Stimulated activated CD4-positive, alpha-beta T cell treated with anti-CD3 and anti-CD28 coated beads, Interleukin-4, amount 100 ng/mL, for 48 hours (primary cell): ENCODE data around the gene EMC9.
A peak's percentile ranks its signal among the peaks of the same experiment; 100 is the strongest.

Experiments
- DNase-seq, 2 donors: peaks; one replicate each; pipeline ENCODE4 v3.0.0-alpha.2; 2020; ENCODE audit warnings: low read depth in 2 of 2

Gene EMC9

DNA sequence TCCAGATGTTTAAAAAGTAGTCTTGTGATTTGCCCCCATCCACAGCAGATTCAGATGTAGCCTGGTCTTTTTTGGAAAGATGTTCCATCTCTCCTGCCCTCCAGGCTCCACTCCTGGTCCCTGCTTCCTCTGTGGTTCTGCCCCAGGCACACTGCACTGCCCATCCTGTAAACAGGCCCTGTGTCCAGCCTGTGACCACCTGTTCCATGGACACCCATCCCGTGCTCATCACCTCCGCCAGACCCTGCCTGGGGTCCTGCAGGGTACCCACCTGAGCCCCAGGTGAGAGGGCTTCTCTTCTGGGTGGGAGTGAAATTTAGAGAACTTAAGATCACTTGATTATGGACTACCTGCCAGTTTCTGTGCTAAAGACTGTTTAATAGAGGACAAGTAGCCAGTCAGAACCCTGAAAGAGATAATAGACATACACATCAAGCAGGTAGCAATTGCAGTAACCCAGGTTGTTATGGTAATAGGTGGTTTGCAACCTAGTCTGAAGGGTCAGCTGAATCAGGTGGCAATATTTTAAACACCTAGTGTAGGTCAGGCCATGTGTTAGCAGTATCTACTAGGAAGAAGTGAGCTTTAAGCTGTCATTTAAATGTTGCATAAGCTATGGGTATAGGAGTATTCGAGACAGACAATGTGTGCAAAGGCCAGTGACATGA lies 8.0 kb upstream of the EMC9 start:
- DNase-seq, result no peak

DNA sequence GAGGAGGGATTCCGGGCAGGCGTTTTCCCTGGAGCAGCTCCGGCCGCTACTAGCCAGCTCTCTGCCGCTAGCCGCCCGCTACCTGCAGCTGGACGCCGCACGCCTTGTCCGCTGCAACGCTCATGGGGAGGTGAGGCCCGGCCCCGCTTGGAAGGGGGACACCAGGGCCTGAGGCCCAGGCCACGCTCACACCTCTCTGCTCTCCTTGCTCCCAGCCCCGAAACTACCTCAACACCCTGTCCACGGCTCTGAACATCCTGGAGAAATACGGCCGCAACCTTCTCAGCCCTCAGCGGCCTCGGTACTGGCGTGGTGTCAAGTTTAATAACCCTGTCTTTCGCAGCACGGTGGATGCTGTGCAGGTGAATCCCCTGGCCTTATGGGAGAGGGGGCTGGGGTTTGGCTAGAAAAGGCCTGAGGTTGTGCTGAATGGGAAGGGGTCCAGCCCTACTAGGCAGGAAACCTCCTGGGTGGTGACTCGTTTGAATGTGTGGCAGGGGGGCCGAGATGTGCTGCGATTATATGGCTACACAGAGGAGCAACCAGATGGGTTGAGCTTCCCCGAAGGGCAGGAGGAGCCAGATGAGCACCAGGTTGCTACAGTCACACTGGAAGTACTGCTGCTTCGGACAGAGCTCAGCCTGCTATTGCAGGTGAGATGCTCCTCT lies 6.5 kb upstream of the EMC9 start:
- no peak for DNase-seq

DNA sequence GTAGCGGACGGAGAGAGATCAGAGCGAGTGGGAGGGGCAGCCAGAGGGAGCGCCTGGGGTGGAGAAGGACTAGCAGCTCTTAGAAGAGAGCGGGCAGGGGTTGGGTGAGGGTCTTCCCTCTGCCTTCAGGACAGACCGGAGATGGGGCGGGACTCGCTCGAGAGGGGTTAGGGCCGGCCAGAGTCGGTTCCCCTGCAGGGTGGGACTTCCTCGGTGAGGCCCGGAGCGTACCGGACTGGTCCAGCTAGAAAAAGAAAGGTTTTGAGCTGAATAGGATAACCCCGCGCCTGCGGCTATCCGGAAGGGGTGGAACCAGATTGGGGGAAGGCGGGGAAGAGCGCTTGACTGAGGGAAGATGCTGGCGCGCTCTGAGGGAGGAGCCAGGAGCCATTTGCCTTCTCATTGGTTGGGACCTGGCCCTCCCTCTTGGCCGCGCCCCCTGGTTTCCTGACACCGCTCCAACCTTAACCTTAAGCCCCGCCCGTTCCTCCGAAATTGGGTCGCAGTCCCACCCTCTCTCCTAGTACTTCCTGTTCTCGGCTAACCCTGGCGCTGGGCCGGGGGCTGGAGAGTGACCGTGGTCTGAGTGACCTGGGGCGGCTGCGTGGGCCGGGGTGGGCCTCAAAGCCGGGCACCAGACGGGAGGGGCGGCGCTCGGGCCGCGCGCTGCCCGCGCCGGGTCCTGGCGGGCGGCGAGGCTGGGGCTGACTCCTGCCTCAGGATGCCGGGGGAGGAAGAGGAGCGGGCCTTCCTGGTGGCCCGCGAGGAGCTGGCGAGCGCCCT lies 5.8 kb upstream of the EMC9 start, which contains the start of gene RNF31:
RNF31 (plus strand) TSS at position 521 of the 783 bp plus-strand sequence; CDS start at position 722, 201 bp downstream.
- DNase-seq, result peak; percentile 95 to 100

DNA sequence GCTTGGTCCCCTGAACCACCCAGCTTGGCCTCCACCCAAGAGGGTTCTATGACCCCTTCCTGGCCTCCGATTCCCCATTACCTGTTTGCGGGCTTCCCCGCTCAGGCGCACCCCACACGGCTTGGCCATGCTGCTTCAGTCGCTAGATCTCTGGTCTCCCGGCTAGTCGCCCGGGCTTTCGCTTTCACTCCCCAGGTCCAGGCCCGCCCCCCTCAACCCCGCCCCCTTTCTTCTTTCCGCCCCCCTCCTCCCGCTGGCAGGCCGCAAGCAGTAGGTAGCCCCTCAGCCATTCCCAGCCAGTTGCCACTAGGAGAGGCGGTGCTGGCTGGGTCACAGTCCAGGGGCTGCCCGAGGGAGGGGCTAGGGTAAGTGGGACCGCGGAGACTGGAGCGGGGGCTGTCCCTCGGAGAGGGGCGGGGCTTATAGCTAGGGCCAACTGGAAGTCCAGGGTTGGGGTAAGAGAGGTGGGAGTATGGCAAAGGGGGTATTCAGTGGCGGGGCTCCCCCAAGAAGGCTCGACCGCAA lies 5.1 kb upstream of the EMC9 start, which contains the start of gene PSME2:
PSME2 (minus strand) TSS at position 158 of the 525 bp plus-strand sequence; CDS start at position 129, 29 bp downstream.
- peak; percentile 86 to 92 for DNase-seq

DNA sequence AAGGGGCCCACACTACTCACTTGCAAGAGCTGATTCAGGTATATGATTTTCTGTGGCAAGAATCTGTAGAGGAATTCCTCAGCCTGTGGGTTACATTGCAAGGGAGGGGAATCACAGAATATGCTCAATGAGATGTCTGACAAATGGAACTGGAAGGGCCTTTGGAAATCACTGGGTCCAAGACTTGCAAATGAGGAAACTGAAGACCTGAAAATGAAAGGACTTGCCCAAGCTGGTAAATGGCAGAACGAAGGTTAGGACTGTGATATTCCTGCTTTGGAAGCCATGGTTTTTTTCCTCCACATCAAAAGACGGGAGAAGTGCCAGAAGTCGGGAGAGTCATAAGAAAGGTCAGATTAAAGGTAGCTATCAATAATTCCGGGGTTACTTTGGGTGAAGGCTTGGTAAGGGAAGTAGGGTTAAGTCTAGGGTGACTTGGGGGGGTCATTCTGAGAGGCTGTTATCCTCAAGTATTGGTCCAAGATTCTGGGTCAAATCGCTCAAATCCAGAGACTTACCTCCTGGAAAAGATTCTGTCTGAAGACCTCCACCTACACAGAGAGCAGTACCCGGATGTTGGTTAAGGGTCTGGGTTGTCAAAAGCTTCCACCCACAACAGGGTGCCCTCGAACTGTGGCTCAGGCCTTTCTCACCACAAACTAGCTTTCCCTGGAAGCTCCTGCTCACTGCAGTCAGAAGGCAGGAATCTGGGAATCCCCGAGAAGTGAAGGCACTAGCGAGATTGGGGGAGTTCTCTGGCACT lies 4.5 kb upstream of the EMC9 start:
- DNase-seq, result no peak

DNA sequence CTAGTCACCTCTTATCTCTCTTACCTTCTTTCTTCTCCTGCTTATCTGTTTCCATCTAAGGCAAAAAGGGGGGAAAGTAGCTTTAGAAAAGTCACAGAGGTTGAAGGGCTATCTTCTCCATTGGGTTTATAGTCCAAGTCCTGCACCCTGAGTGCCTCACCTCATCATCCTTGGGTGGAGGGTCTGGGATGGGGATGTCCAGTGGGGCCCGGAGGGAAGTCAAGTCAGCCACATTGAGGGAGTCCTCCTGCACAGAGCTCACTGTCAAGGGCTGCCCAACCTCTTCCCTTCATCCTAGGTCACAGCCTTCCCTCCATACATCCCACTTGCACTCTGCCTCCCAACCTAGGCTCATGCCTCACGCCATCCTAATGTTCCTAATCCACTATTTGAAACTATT lies 3.8 kb upstream of the EMC9 start:
- DNase-seq, result no peak

DNA sequence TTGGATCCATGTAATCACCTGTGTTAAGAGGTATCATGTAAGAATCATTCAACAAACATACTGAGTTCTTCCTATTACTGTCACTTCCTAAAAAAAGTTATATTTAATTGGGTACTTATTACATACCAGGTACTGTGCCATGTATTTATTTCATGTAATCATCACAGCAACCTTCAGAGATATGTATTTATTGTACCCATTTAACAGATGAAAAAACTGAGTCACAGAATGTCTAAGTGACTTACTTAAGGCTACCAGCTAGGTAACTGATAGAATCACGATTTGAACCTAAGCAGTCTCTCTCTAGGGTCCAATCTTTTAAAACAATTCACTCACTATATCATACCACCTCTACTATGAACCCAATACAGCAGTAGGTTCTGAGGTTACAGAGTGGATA lies 3.1 kb upstream of the EMC9 start:
- no peak for DNase-seq

DNA sequence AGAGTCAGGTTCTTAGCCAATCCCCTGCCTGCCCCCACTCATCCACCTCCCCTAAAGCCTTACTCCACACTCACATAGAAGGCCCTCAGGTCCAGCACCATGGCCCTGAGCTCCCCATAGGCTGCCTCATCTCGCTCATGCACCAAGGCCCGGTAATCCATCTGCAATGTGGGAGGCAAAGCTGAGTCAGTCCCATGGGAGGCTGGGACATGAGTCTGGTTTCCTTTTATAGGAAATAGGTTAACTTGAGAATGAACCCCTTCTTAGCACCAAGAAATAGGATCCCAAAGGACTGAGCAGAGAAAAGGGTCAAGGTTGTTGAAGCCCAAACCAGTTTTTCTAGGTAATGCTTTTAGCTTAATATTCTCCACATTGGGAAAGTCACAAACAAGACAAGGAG lies 2.1 kb upstream of the EMC9 start:
- no peak for DNase-seq

DNA sequence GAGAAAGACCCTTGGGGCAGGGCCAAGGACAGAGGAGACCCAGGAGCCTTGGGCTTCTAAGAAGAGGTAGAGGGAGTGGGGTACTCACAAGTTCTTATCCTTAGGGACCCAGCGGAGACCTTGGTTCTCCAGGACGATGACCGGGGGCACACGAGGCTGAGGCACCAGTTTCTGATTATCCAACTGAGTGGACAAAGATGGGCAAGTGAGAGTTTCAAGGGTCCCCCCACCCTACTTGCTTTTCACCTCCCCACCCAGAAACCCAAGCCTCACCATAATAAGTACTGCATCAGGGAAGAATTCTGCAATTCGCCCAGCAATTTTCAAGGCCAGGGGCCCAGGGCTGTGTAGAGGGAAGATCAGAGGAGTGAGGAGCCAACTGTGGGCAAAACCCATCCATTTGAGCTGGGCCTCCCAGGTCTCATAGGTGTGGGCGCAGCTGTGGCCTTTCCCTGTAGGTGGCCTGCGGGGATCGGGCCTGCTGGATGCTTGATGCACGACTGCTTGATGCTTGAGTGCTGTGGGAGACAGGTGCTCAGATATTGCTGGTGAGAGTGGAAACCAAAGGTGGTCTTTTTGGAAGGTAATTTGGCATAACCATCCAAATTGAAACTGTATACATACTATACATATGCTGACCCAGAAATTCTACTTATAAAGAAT lies 2.0 kb downstream of the EMC9 start:
- DNase-seq, result no peak

DNA sequence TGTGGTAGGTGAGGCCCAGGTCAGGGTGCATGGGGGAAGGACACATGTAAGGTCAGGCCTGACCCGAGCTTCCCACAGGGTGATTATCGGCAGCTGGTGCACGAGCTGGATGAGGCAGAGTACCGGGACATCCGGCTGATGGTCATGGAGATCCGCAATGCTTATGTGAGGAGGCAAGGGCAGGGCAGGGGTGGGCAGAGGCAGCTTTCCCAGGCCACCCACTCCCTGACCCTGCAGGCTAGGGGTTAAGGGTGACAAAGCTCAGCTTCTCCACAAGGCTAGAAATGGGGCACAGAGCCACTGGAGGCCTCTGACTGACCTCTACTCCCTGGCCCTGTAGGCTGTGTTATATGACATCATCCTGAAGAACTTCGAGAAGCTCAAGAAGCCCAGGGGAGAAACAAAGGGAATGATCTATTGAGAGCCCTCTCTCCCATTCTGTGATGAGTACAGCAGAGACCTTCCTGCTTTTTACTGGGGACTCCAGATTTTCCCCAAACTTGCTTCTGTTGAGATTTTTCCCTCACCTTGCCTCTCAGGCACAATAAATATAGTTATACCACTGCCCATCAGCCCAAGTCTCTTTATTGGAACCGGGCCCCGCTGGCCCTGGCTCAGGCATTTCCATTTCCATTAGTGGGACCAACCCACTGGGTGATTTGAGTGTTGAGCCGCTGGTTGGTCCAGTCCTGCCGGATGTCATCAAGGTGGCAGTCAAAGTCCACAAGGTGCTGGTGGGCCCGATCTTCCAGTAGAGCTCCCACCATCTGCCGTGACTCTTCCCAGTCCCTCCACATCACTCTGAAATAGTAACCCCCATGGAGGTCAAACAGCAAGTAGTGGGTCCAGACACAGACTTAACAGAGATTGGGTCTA lies 2.8 kb downstream of the EMC9 start:
- DNase-seq, result no peak

DNA sequence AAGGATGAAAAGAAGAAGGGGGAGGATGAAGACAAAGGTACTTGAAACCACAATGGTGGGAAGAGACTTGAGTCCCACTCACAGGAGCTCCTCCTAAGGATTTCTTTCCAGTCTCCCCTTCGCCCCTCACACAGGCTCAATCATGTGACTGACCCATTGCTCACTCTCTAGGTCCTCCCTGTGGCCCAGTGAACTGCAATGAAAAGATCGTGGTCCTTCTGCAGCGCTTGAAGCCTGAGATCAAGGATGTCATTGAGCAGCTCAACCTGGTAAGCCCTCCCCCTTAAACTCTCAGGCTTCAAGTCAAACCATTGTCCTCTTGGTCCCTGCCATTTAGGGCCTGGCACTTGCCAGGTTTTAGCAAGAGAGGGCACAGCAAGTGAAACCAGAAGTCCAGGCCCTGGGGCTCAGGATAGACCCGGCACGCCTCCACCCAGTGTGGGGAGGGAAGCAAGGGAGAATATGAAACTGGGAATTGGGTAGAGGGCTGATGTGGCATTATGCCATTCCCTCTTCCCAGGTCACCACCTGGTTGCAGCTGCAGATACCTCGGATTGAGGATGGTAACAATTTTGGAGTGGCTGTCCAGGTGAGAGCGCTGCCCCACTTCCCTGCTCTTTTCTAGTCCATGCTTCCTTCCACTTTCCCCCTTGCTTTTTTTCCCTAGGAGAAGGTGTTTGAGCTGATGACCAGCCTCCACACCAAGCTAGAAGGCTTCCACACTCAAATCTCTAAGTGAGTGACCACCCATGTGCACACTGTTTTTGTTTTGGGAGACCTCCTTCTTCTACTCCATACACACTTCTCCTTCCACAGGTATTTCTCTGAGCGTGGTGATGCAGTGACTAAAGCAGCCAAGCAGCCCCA lies 3.6 kb downstream of the EMC9 start:
- DNase-seq, result no peak

DNA sequence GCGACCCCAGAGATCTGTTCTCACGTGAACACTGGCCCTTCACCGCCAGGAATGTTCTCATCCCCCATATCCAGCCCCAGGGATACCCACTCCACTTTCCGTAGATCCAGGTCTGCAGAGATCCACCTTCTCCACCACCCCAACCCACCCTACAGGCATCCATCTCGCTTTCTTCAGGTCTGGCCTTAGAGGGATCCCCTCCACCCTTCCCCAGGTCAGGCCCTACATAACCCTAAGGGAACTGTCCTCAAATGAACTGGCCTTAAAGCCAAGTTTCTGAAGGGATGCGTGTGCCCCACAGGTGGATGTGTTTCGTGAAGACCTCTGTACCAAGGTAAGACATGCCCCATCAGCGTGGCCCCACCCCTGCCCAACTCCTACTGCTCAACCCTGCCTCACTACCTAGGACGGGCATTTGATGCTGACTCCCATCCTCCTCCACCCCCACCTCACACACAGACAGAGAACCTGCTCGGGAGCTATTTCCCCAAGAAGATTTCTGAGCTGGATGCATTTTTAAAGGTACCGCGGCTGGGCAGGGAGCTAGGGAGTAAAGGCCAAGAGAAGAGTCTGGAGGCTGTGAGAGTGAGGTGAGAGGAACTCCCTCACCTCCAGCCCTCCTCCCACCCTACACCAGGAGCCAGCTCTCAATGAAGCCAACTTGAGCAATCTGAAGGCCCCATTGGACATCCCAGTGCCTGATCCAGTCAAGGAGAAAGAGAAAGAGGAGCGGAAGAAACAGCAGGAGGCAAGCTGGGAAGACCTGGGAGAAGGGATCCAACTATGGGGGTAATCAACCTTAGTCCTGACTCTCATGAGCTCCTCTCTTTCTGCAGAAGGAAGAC lies 4.5 kb downstream of the EMC9 start:
- DNase-seq, result no peak

DNA sequence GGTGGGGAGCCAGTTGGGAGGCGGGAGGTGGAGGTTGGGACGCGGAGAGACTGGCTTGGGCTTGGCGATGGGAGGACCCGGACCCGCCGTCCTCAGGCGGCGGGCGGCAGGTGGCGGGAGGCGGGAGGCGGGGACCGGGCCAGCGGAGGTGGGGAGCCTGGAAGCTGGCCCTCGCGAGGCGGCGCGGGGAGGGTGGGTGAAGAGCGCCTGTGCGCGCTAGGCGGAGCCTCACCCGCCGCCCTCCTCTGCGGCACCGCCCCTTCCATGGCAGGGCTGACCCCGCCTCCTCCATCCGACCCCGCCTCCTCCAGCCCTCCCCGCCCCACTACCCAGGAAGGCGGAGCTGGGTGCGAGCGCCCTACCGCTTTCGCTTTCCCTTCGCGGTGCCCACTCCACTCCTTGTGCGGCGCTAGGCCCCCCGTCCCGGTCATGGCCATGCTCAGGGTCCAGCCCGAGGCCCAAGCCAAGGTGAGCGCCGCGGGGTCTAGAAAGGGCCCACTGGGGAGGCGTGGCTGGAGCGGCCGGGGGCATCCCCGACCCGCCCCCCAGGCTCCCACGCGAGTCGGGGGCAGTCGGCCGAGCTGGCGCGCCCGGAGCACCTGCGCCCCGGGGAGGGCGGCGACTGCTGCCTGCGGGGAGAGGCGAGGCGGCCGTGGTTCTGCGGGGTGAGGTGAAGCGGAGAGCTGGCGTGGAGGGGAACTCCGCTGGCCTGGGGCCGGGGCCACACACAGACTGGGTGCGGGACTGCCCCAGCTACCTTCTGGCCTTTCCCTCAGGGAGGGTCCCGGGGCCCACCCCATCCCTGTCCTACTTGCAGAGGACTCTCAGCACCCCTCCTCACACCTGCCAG lies 5.3 kb downstream of the EMC9 start, which contains the start of gene PSME1:
PSME1 (plus strand) TSS at position 361 of the 850 bp plus-strand sequence; CDS start at position 430, 69 bp downstream.
- DNase-seq, result peak; percentile 90 to 95

DNA sequence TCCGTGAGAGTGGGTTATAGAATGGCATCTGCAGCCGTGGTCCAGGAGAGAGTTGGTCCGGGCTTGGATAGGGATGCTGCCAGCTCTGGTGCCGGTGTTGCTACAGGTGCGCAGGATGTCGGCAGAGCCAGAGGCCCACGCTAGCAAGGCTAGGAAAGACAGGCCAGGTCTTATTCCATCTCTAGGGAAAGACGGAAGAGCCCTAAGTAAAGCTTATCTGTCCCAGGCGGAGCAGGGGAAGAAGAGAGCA lies 5.9 kb downstream of the EMC9 start:
- DNase-seq, result no peak

DNA sequence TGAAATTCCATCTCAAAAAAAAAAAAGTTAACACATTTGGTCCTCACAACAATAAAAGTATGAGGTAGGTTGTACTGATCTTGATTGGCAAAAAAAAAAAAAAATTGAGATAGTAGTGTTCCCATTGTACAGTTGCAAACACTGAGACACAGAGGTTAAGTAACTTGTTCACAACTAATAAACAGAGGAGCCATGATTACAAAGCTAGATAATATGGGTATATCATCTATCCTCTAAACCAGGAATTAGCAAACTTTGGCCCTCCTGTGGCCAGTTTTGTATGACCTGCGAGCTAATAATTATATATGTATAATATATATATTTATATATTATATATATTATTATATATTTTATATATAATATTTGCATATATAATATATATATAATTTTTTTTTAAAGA lies 7.7 kb downstream of the EMC9 start:
- DNase-seq, result no peak

DNA sequence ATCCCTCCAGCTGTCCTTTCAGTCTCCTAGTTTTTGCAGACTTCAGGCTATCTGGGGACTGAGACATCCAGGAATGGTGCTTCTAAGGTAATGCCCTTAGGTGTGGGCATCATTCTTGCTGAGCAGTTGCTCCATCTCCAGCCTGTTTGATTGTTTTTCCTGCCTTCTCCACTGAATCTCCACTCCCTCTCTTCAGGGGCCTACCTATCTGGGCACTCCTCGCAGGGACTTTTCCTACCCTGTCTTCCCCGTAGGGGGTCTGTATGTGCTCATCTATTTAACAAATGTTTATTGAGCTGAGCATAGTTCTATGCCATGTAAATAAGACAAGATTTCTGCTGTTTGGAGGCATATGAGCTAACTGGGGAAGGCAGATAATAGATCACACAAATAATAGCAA lies 8.4 kb downstream of the EMC9 start:
- DNase-seq, result no peak

DNA sequence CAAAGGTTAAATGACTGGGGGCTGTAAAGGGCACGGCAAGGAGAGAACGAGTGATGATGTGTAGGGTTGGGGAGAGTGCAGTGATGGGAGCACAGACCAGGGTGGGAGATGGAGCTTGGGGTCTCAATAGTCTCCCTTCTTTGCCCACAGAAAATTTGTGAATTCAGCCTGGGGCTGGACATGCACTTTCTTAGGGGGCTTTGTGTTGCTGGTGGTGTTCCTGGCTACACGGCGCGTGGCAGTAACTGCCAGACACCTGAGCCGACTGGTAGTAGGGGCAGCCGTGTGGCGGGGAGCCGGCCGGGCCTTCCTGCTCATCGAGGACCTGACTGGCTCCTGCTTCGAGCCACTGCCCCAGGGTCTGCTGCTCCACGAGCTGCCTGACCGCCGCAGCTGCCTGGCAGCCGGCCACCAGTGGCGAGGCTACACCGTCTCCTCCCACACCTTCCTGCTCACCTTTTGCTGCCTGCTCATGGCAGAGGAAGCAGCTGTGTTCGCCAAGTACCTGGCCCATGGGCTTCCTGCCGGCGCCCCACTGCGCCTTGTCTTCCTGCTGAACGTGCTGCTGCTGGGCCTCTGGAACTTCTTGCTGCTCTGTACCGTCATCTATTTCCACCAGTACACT lies 9.2 kb downstream of the EMC9 start:
- no peak for DNase-seq
